Neural progenitor cell (in vitro differentiated cells): ENCODE data around the gene MAP7D2.

Experiments
- CTCF ChIP-seq: fragments of 200-600 bp; sonication (generic); IDR thresholded peaks from 2 replicates; pipeline ENCODE4 v1.5.1; 2017; ENCODE audit warnings: antibody characterized with exemption, mild to moderate bottlenecking
- EZH2 ChIP-seq: fragments of 200-600 bp; sonication (generic); IDR thresholded peaks from 2 replicates; pipeline ENCODE4 v1.6.1; 2017; ENCODE audit warnings: antibody characterized with exemption, mild to moderate bottlenecking, moderate library complexity

DNA sequence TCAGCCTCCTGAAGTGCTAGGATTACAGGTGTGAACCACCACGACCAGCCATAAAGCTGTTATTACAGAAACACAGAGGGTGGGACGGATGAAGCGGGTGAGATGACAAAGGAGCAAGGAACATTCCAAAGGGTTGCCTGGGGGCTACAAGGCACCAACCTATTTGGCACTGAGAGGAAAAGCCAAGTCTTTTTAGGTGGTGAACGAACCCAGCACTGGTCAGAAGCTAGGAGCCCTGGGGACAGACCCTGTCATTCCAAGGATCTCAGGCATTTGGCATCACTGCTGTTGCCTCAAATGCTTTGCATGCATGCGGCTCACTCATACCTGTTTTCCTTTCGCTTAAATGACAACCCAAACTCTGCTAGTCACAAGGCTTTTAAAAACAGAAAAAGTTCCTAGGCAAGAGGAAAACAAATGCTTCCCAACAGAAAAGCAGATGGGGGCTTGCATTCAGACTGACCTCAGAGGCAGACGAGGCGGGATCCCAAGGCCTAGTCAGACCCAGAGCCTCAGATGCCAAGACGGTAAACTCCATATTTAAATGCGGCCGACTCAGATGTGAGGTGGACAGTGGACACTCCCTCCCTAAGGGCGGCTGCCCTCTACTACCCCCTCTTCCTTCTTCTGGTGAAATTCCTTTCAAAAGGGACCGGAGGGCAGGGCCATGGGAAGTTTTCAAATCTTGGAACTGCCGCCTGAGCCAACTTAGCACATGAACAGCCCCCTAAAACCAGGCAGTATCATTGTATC, 4.5 kb downstream of the MAP7D2 start:
- TF ChIP-seq CTCF, result no peak
- no peak for TF ChIP-seq EZH2
